K562 (cell line): ENCODE measurements around the gene IPO5. TPM values are rescaled to one million over a fixed set of nuclear protein-coding genes. Genes with fewer than 3 reads are reported as not detected.

Experiments used
- ATAC-seq: fragments of 200-7000 bp; cut with Tn5 transposase; 3 replicates; pipeline ENCODE4 v1.9.1; 2020; ENCODE audit warnings: moderate library complexity
- BruUV-seq: library from RNA; stranded (reverse); fragments of 400-500 nt; replicated peaks from 2 replicates; lab custom pipeline; 2021; lab: Mats Ljungman, UMichigan
- CTCF ChIA-PET: fragments of 300-600 bp; formaldehyde crosslinking; extraction: SDS; loops from one replicate; lab custom pipeline; 2021; ENCODE audit warnings: low intra/inter-chr PET ratio; lab: Yijun Ruan, JAX
- POLR2A ChIA-PET: fragments of 300-600, 350-650 bp; sonication (Branson Sonifier 250); formaldehyde crosslinking; extraction: SDS; loops from one replicate; lab custom pipeline; 2021; ENCODE audit warnings: antibody characterized with exemption, inconsistent platforms; lab: Yijun Ruan, JAX
- DNase-seq, 4 experiments: peaks; one replicate each; pipeline versions ENCODE4 v3.0.0 to v3.0.0-alpha.2; 2011 to 2018; ENCODE audit warnings: low spot score in 3 of 4, mixed read lengths in 3 of 4; ENCODE audit errors: extremely low read depth in 1 of 4
- FAIRE-seq: peaks from 2 replicates; lab custom pipeline; 2011; peaks lifted over from hg19 to GRCh38; lab: Jason Lieb, UNC
- H2AFZ ChIP-seq: 2 replicates; pipeline ENCODE4 v1.6.0; 2011; ENCODE audit warnings: low read depth, low read length, control low read depth, inconsistent platforms
- H3K27ac ChIP-seq: fragments of 200-600 bp; 3 replicates; pipeline ENCODE4 v1.8.0; 2011; ENCODE audit warnings: low read depth, mild to moderate bottlenecking, control low read depth, inconsistent platforms, low read length, moderate library complexity, mixed read lengths; ENCODE audit errors: extremely low read depth
- H3K27me3 ChIP-seq, 2 experiments: fragments of 300-600 bp in 1 of 2; 2 replicates in 1 of 2; 3 replicates in 1 of 2; pipeline versions ENCODE4 v1.6.0 to v1.8.0; 2011; ENCODE audit warnings: inconsistent platforms in 2 of 2, low read length in 2 of 2, mild to moderate bottlenecking in 1 of 2, mixed read lengths in 1 of 2, moderate library complexity in 1 of 2; ENCODE audit not compliant: control insufficient read depth in 2 of 2, insufficient read depth in 2 of 2
- H3K36me3 ChIP-seq: fragments of 300-600 bp; 3 replicates; pipeline ENCODE4 v1.8.0; 2011; ENCODE audit warnings: mild to moderate bottlenecking, low read length, inconsistent platforms; ENCODE audit not compliant: control insufficient read depth, insufficient read depth
- H3K4me1 ChIP-seq, 2 experiments: fragments of 200-600 bp in 1 of 2; replicated peaks in 1 of 2; 2 replicates in 1 of 2; 3 replicates in 1 of 2; pipeline versions ENCODE4 v1.5.1 to v1.8.0; 2011; ENCODE audit warnings: inconsistent platforms in 2 of 2, low read length in 2 of 2, mild to moderate bottlenecking in 1 of 2, mixed read lengths in 1 of 2, moderate library complexity in 1 of 2; ENCODE audit not compliant: control insufficient read depth in 2 of 2, insufficient read depth in 2 of 2
- H3K4me2 ChIP-seq: 2 replicates; pipeline ENCODE4 v1.6.1; 2011; ENCODE audit warnings: low read length, control low read depth, inconsistent platforms, mixed read lengths; ENCODE audit not compliant: insufficient read depth
- H3K4me3 ChIP-seq: fragments of 200-600 bp; sonication (generic), shearing (Covaris generic); 2 replicates; pipeline ENCODE4 v1.5.1; 2016; ENCODE audit warnings: control low read depth, inconsistent platforms
- H3K79me2 ChIP-seq: fragments of 200-600 bp; 3 replicates; pipeline ENCODE4 v1.8.0; 2011; ENCODE audit warnings: low read length, inconsistent platforms; ENCODE audit not compliant: control insufficient read depth, insufficient read depth
- H3K9ac ChIP-seq, 2 experiments: 2 replicates each; pipeline versions ENCODE4 v1.6.0 to v1.6.1; 2011; ENCODE audit warnings: low read depth in 2 of 2, low read length in 2 of 2, control low read depth in 1 of 2, inconsistent platforms in 1 of 2, mild to moderate bottlenecking in 1 of 2, mixed read lengths in 1 of 2; ENCODE audit not compliant: insufficient read depth in 1 of 2
- H3K9me1 ChIP-seq: one replicate; pipeline ENCODE4 v1.6.0; 2011; ENCODE audit warnings: inconsistent platforms, mild to moderate bottlenecking, low read length, moderate library complexity; ENCODE audit not compliant: control insufficient read depth, insufficient read depth
- H3K9me3 ChIP-seq: replicated peaks from 2 replicates; pipeline ENCODE4 v1.5.1; 2011; ENCODE audit warnings: low read depth, low read length, inconsistent platforms; ENCODE audit not compliant: control insufficient read depth, insufficient read depth
- H4K20me1 ChIP-seq: replicated peaks from 2 replicates; pipeline ENCODE4 v1.6.1; 2011; ENCODE audit warnings: low read length, inconsistent platforms, mixed read lengths; ENCODE audit not compliant: control insufficient read depth, insufficient read depth
- ATF2 ChIP-seq: sonication (generic); formaldehyde crosslinking; IDR thresholded peaks from 2 replicates; pipeline ENCODE4 v1.8.1; 2022; ENCODE audit warnings: missing genetic modification reagents
- HINFP ChIP-seq: fragments of 450-650 bp; conservative IDR thresholded peaks from 2 replicates; pipeline ENCODE4 v1.6.1; 2016; ENCODE audit warnings: missing genetic modification characterization, low read depth, mild to moderate bottlenecking, control low read depth, missing compliant biosample characterization
- HLTF ChIP-seq: fragments of 450-650 bp; IDR thresholded peaks from 2 replicates; pipeline ENCODE4 v1.6.1; 2016
- NCOR1 ChIP-seq: fragments of 450-650 bp; IDR thresholded peaks from 2 replicates; pipeline ENCODE4 v1.6.1; 2016; ENCODE audit warnings: mild to moderate bottlenecking, moderate library complexity
- PML ChIP-seq: IDR thresholded peaks from 2 replicates; pipeline ENCODE4 v1.6.1; 2012; ENCODE audit warnings: low read length, inconsistent platforms
- RBM15 ChIP-seq: fragments of 200-400 bp; formaldehyde crosslinking; IDR thresholded peaks from 2 replicates; pipeline ENCODE4 v1.6.1; 2018; ENCODE audit warnings: mild to moderate bottlenecking, low read length, moderate library complexity; ENCODE audit not compliant: insufficient read depth
- RFX1 ChIP-seq: fragments of 450-650 bp; IDR thresholded peaks from 2 replicates; pipeline ENCODE4 v1.6.1; 2016; ENCODE audit warnings: mild to moderate bottlenecking, moderate library complexity
- SETDB1 ChIP-seq: IDR thresholded peaks from one replicate; pipeline ENCODE4 v1.6.1; 2012; ENCODE audit warnings: low read length, control low read depth, inconsistent platforms
- SMAD2 ChIP-seq: fragments of 150-350 bp; IDR thresholded peaks from 2 replicates; pipeline ENCODE4 v1.6.1; 2014; ENCODE audit warnings: low read depth, mild to moderate bottlenecking, low read length
- SMARCA4 ChIP-seq: fragments of 450-650 bp; IDR thresholded peaks from 2 replicates; pipeline ENCODE4 v1.6.1; 2016
- TAF9B ChIP-seq: fragments of 450-650 bp; IDR thresholded peaks from 2 replicates; pipeline ENCODE4 v1.6.1; 2018; ENCODE audit warnings: mild to moderate bottlenecking; ENCODE audit not compliant: partially characterized antibody
- THRA ChIP-seq: fragments of 450-650 bp; IDR thresholded peaks from 2 replicates; pipeline ENCODE4 v1.6.1; 2017; ENCODE audit warnings: mild to moderate bottlenecking, moderate library complexity
- U2AF1 ChIP-seq: fragments of 200-400 bp; formaldehyde crosslinking; optimal IDR thresholded peaks from 2 replicates; pipeline ENCODE3; 2017; ENCODE audit warnings: mild to moderate bottlenecking, low read depth, low read length, moderate library complexity
- ZBTB7A ChIP-seq: IDR thresholded peaks from 2 replicates; pipeline ENCODE4 v1.6.1; 2011; ENCODE audit warnings: low read depth, mild to moderate bottlenecking, low read length, moderate library complexity, borderline replicate concordance; ENCODE audit not compliant: control insufficient read depth
- ZNF311 ChIP-seq: fragments of 250-450 bp; sonication (Bioruptor Pico); IDR thresholded peaks from 2 replicates; pipeline ENCODE4 v1.4.0; 2020; ENCODE audit warnings: mild to moderate bottlenecking, moderate library complexity
- WGBS: fragments of 100-300 bp; shearing (Covaris generic); methylation state at CpG from one replicate; pipeline ENCODE4 v1.1.6; 2016; ENCODE audit warnings: low coverage, mixed read lengths; ENCODE audit not compliant: insufficient coverage; ENCODE audit errors: missing lambda C conversion rate; 5-methylcytosine and 5-hydroxymethylcytosine counted together
- in situ Hi-C: fragments of 300-500 bp; cut with MboI; formaldehyde crosslinking; loops from 4 replicates; pipeline ENCODE4 v1.15.0; 2018; ENCODE audit warnings: inconsistent platforms, mixed read lengths
- intact Hi-C: fragments of 100-400 bp; cut with micrococcal nuclease; formaldehyde crosslinking; loops from 2 replicates; pipeline ENCODE4 v1.14.2; 2022
- polyA plus RNA-seq, 8 experiments: library from polyadenylated mRNA; depleted of rRNA in 4 of 8; stranded (reverse) in 5 of 8; unstranded in 3 of 8; fragments of >200 nt; fragmentation: Nextera tagmentation in 2 of 8; fragmentation: Illumina TruSeq in 1 of 8; extraction: Ambion mirVana in 2 of 8; extraction: Trizol in 1 of 8; gene quantifications; 2 replicates each; pipeline versions ENCODE4 v1.2.1 to v1.2.3, GENCODE V29; 2011 to 2014; ENCODE audit warnings: inconsistent platforms in 1 of 8, missing spikeins in 1 of 8
- total RNA-seq, 7 experiments: library from RNA; depleted of rRNA in 6 of 7; stranded (reverse); fragments of >200 nt in 6 of 7; fragmentation: Illumina TruSeq in 2 of 7; extraction: Trizol in 2 of 7; gene quantifications; 2 replicates each; pipeline versions ENCODE4 v1.2.1 to v1.2.3, GENCODE V29; 2011 to 2021; ENCODE audit warnings: low replicate concordance in 1 of 7

Gene IPO5
- total and polyA plus RNA-seq, 9 of the 15 experiments (the other 6 are each of a cell fraction or from before 2014, with no cell fraction given), result 45.8 to 206 (median 134) TPM

- Histone ChIP-seq H3K4me3 (peak overlapping the region; percentile 61; the same call in 1 of the 2 replicates), H3K79me2 (peaks cover 67% of the 10 kb centered on the region), H4K20me1 (no peaks in the 10 kb centered on the region; the same call in 1 of the 2 replicates), H2AFZ (no peak overlapping the region), H3K9me1 (no peaks in the 10 kb centered on the region), H3K9ac (peak overlapping the region in 1 of 2 experiments; percentile 81; a peak in 1 of 4 replicates), H3K27me3 (no peaks in the 10 kb centered on the region), H3K4me1 (peaks cover 4% of the 10 kb centered on the region in 2 experiments; a peak in 3 of 5 replicates), H3K4me2 (no peak overlapping the region), H3K27ac (no peak overlapping the region; the same call in 2 of the 3 replicates), H3K36me3 (peaks cover 39% of the 10 kb centered on the region), H3K9me3 (no peaks in the 10 kb centered on the region)
- no peak for FAIRE-seq
- ATAC-seq, result no peak
- BruUV-seq, result no TSS peak
- TF ChIP-seq PML (no peak), NCOR1 (no peak), U2AF1 (no peak), RFX1 (no peak), SMAD2 (no peak), ATF2 (no peak), ZNF311 (CRISPR knock-in tag) (no peak), SMARCA4 (no peak), RBM15 (no peak), SETDB1 (no peak), HINFP (no peak), TAF9B (no peak), HLTF (no peak), ZBTB7A (no peak), THRA (no peak)
- 51% methylated on average over 5 of the region's 5 CpGs for WGBS
- ChIA-PET CTCF (no interaction called here), POLR2A (no interaction called here)
- no peak for DNase-seq
- in situ Hi-C loops, result no loop called here
- intact Hi-C loops, result no loop called here
Observed at GRCh38 chr13:97979051-97979450, 25.6 kb downstream of the IPO5 start.
